IMR-90 (cell line): ENCODE results near the gene PPP1R12C. TPM values are rescaled to one million over a fixed set of nuclear protein-coding genes. Genes with fewer than 3 reads are reported as not detected.

Experiments used
- ATAC-seq: fragments of 200-7000 bp; cut with Tn5 transposase; 2 replicates; pipeline ENCODE4 v1.9.1; 2020; ENCODE audit warnings: low read depth, mild to moderate bottlenecking, moderate library complexity
- BruUV-seq: library from RNA; stranded (reverse); fragments of 400-500 nt; replicated peaks from 2 replicates; lab custom pipeline; 2021; lab: Mats Ljungman, UMichigan
- CTCF ChIA-PET: fragments of 300-600 bp; formaldehyde crosslinking; extraction: SDS; loops from one replicate; lab custom pipeline; 2021; ENCODE audit warnings: antibody characterized with exemption; lab: Yijun Ruan, JAX
- POLR2A ChIA-PET: fragments of 300-600 bp; sonication (Branson Sonifier 250); formaldehyde crosslinking; loops from one replicate; lab custom pipeline; 2022; ENCODE audit warnings: antibody characterized with exemption; ENCODE audit not compliant: unreplicated experiment; lab: Charles Lee
- DNase-seq: peaks from one replicate; pipeline ENCODE4 v3.0.0; 2013
- H2AFZ ChIP-seq: replicated peaks from 2 replicates; pipeline ENCODE3; 2013; ENCODE audit warnings: low read length, mild to moderate bottlenecking; ENCODE audit not compliant: poor library complexity
- H2AK5ac ChIP-seq: 2 replicates; pipeline ENCODE4 v1.6.1; 2013; ENCODE audit warnings: low read depth, low read length, inconsistent platforms
- H2AK9ac ChIP-seq: replicated peaks from 2 replicates; pipeline ENCODE3; 2013; ENCODE audit warnings: mild to moderate bottlenecking, low read depth, low read length, moderate library complexity; ENCODE audit not compliant: poor library complexity
- H2BK120ac ChIP-seq: 2 replicates; pipeline ENCODE4 v1.6.1; 2013; ENCODE audit warnings: low read depth, low read length, inconsistent platforms
- H2BK15ac ChIP-seq: 3 replicates; pipeline ENCODE4 v1.6.1; 2013; ENCODE audit warnings: low read depth, low read length, inconsistent platforms
- H2BK20ac ChIP-seq: 2 replicates; pipeline ENCODE4 v1.6.1; 2013; ENCODE audit warnings: low read depth, mild to moderate bottlenecking, inconsistent platforms, low read length, moderate library complexity
- H2BK5ac ChIP-seq: 2 replicates; pipeline ENCODE4 v1.6.1; 2013; ENCODE audit warnings: mild to moderate bottlenecking, low read depth, low read length, inconsistent platforms; ENCODE audit not compliant: poor library complexity, severe bottlenecking
- H3K14ac ChIP-seq: replicated peaks from 2 replicates; pipeline ENCODE4 v1.6.1; 2013; ENCODE audit warnings: low read depth, low read length, inconsistent platforms
- H3K18ac ChIP-seq: 2 replicates; pipeline ENCODE4 v1.6.1; 2013; ENCODE audit warnings: low read depth, low read length, control low read depth
- H3K23ac ChIP-seq: 2 replicates; pipeline ENCODE4 v1.6.1; 2013; ENCODE audit warnings: low read depth, low read length, inconsistent platforms
- H3K27ac ChIP-seq: 2 replicates; pipeline ENCODE4 v1.5.1; 2013; ENCODE audit warnings: mild to moderate bottlenecking, control low read depth, low read length; ENCODE audit not compliant: insufficient read depth
- H3K27me3 ChIP-seq: 2 replicates; pipeline ENCODE4 v1.6.1; 2013; ENCODE audit warnings: low read length; ENCODE audit not compliant: control insufficient read depth, insufficient read depth
- H3K36me3 ChIP-seq: 2 replicates; pipeline ENCODE4 v1.6.1; 2013; ENCODE audit warnings: low read length, mixed read lengths; ENCODE audit not compliant: control insufficient read depth, insufficient read depth
- H3K4ac ChIP-seq: 2 replicates; pipeline ENCODE4 v1.6.1; 2013; ENCODE audit warnings: low read depth, low read length, inconsistent platforms
- H3K4me1 ChIP-seq: 2 replicates; pipeline ENCODE4 v1.6.1; 2013; ENCODE audit warnings: low read length, mixed read lengths; ENCODE audit not compliant: control insufficient read depth, insufficient read depth
- H3K4me2 ChIP-seq: 2 replicates; pipeline ENCODE4 v1.6.1; 2013; ENCODE audit warnings: low read depth, mild to moderate bottlenecking, control low read depth, low read length, moderate library complexity
- H3K4me3 ChIP-seq: 2 replicates; pipeline ENCODE4 v1.5.1; 2013; ENCODE audit warnings: low read depth, mild to moderate bottlenecking, control low read depth, low read length, moderate library complexity; ENCODE audit not compliant: insufficient read depth
- H3K56ac ChIP-seq: 2 replicates; pipeline ENCODE4 v1.6.1; 2013; ENCODE audit warnings: low read length, inconsistent platforms; ENCODE audit not compliant: insufficient read depth; ENCODE audit errors: extremely low read depth
- H3K79me1 ChIP-seq, 2 experiments: 2 replicates each; pipeline ENCODE4 v1.6.1; 2013; ENCODE audit warnings: low read length in 2 of 2, inconsistent platforms in 1 of 2, low read depth in 1 of 2
- H3K9ac ChIP-seq: 2 replicates; pipeline ENCODE4 v1.6.1; 2013; ENCODE audit warnings: low read depth, low read length, control low read depth
- H3K9me1 ChIP-seq: 2 replicates; pipeline ENCODE4 v1.6.1; 2013; ENCODE audit warnings: low read length, inconsistent platforms; ENCODE audit not compliant: insufficient read depth
- H3K9me3 ChIP-seq: 2 replicates; pipeline ENCODE4 v1.6.1; 2013; ENCODE audit warnings: low read length; ENCODE audit not compliant: control insufficient read depth, insufficient read depth
- H4K20me1 ChIP-seq: 2 replicates; pipeline ENCODE4 v1.6.1; 2013; ENCODE audit warnings: low read length, inconsistent platforms; ENCODE audit not compliant: insufficient read depth
- H4K5ac ChIP-seq: 2 replicates; pipeline ENCODE4 v1.6.1; 2013; ENCODE audit warnings: mild to moderate bottlenecking, low read depth, low read length, control low read depth
- H4K8ac ChIP-seq, 2 experiments: 2 replicates each; pipeline ENCODE4 v1.6.1; 2013; ENCODE audit warnings: low read depth in 2 of 2, low read length in 2 of 2, control low read depth in 1 of 2, inconsistent platforms in 1 of 2
- H4K91ac ChIP-seq: 2 replicates; pipeline ENCODE4 v1.6.1; 2013; ENCODE audit warnings: low read depth, low read length, inconsistent platforms; ENCODE audit not compliant: insufficient read depth
- ELK1 ChIP-seq: fragments of 150-350 bp; IDR thresholded peaks from 2 replicates; pipeline ENCODE4 v1.6.1; 2016; ENCODE audit warnings: low read depth, mild to moderate bottlenecking, low read length, moderate library complexity, borderline replicate concordance
- MAFK ChIP-seq: IDR thresholded peaks from 2 replicates; pipeline ENCODE4 v1.6.1; 2012; ENCODE audit warnings: low read depth, low read length, improper control_type of control experiment
- MAZ ChIP-seq: IDR thresholded peaks from 2 replicates; pipeline ENCODE4 v1.6.1; 2012; ENCODE audit warnings: low read depth, mild to moderate bottlenecking, low read length, improper control_type of control experiment, moderate library complexity, borderline replicate concordance
- RAD21 ChIP-seq: IDR thresholded peaks from 2 replicates; pipeline ENCODE4 v1.6.1; 2012; ENCODE audit warnings: low read length, improper control_type of control experiment
- WGBS, 2 experiments: methylation state at CpG; one replicate each; pipeline versions ENCODE4 v1.1.5 to v1.1.7; 2013; ENCODE audit warnings: missing lambda C conversion rate in 2 of 2; ENCODE audit not compliant: insufficient read length in 1 of 2; ENCODE audit errors: extremely low coverage in 2 of 2; 5-methylcytosine and 5-hydroxymethylcytosine counted together
- dilution Hi-C: fragments of 300-500 bp; cut with HindIII; formaldehyde crosslinking; loops from one replicate; pipeline ENCODE4 v1.14.3; 2018; ENCODE audit warnings: low sequenced_read_pairs; ENCODE audit not compliant: unreplicated experiment
- in situ Hi-C: fragments of 300-500 bp; cut with MboI; formaldehyde crosslinking; loops from 3 replicates; pipeline ENCODE4 v1.14.3; 2019; ENCODE audit warnings: low sequenced_read_pairs, inconsistent platforms, mixed read lengths
- intact Hi-C: fragments of 100-400 bp; cut with micrococcal nuclease; formaldehyde crosslinking; loops from 2 replicates; pipeline ENCODE4 v1.10.0; 2022
- polyA plus RNA-seq, 3 experiments: library from polyadenylated mRNA; depleted of rRNA; stranded (reverse); fragments of >200 nt; gene quantifications; 2 replicates each; pipeline ENCODE4 v1.2.3, GENCODE V29; 2012; ENCODE audit warnings: low replicate concordance in 1 of 3
- total RNA-seq: library from RNA; depleted of rRNA; stranded (reverse); fragments of >200 nt; gene quantifications from 2 replicates; pipeline ENCODE4 v1.2.3, GENCODE V29; 2012

PPP1R12C gene
- total and polyA plus RNA-seq, 2 of the 4 experiments (the other 2 are of a cell fraction), result 21.5 to 81.4 TPM

- no peak for TF ChIP-seq ELK1
- TF ChIP-seq MAFK, result no peak
- TF ChIP-seq MAZ, result no peak
These were observed 25.5 kb downstream of the PPP1R12C start (continued) for GRCh38 chr19:55091955-55092354.

- intact Hi-C loops (no loop called here), in situ Hi-C loops (no loop called here), dilution Hi-C loops (no loop called here)
- WGBS, 2 experiments, result 89% methylated on average over 15 of the region's 32 CpGs; no CpG with 5 or more reads in 1 of the 2 experiments
- ChIA-PET POLR2A (no interaction called here), CTCF (no interaction called here)
- no peak overlapping the region for H4K91ac ChIP-seq
- no peaks in the 10 kb centered on the region for H3K9me3 ChIP-seq
- no peak overlapping the region for H4K5ac ChIP-seq
- no peak for TF ChIP-seq MAZ
- no peak for TF ChIP-seq RAD21
- TF ChIP-seq MAFK, result no peak
- H3K79me1 ChIP-seq, result peaks cover 0 to 12% of the 10 kb centered on the region in 2 experiments; a peak in 2 of 4 replicates
- H3K4me3 ChIP-seq, result no peak overlapping the region
- no peak for ATAC-seq
- peaks cover 6% of the 10 kb centered on the region; the same call in 1 of the 2 replicates for H3K4me1 ChIP-seq
- H2AFZ ChIP-seq, result no peak overlapping the region
- BruUV-seq, result TSS peak; percentile 92
- no peak overlapping the region for H2BK20ac ChIP-seq
- no peak overlapping the region for H3K14ac ChIP-seq
- H3K4me2 ChIP-seq, result no peak overlapping the region
- no peak overlapping the region for H2AK5ac ChIP-seq
- no peak overlapping the region for H2BK5ac ChIP-seq
- no peak for DNase-seq
- no peaks in the 10 kb centered on the region; the same call in 1 of the 2 replicates for H3K9me1 ChIP-seq
- no peaks in the 10 kb centered on the region; the same call in 1 of the 2 replicates for H3K27me3 ChIP-seq
- H3K18ac ChIP-seq, result no peak overlapping the region
- no peak overlapping the region for H2BK120ac ChIP-seq
- no peak overlapping the region for H3K9ac ChIP-seq
- peaks cover 29% of the 10 kb centered on the region for H3K36me3 ChIP-seq
- no peak overlapping the region for H4K8ac ChIP-seq
- peaks cover 28% of the 10 kb centered on the region for H4K20me1 ChIP-seq
- H3K23ac ChIP-seq, result no peak overlapping the region
- H3K27ac ChIP-seq, result no peak overlapping the region
- no peak overlapping the region for H3K56ac ChIP-seq
- H2BK15ac ChIP-seq, result no peak overlapping the region
- no peak overlapping the region for H2AK9ac ChIP-seq
- H3K4ac ChIP-seq, result no peak overlapping the region
These were observed 26.1 kb downstream of the PPP1R12C start for GRCh38 chr19:55091126-55091910.
